Naive thymus-derived CD8-positive, alpha-beta T cell (primary cell): ENCODE data around the gene PPP1R12C. TPM values are rescaled to one million over a fixed set of nuclear protein-coding genes. Genes with fewer than 3 reads are reported as not detected.

Source experiments
- ATAC-seq, 2 donors: fragments of 150-1000 bp; cut with Tn5 transposase in 1 of 2; sonication (Bioruptor Pico), chemical (Tn5 transposase) in 1 of 2; 1 replicate in 1 of 2; 2 replicates in 1 of 2; pipeline ENCODE4 v1.10.0; 2021; ENCODE audit warnings: mild to moderate bottlenecking in 2 of 2, moderate library complexity in 2 of 2
- POLR2A ChIA-PET: fragments of 350-600 bp; sonication (Branson Sonifier 250); formaldehyde crosslinking; loops from one replicate; lab custom pipeline; 2021; ENCODE audit warnings: antibody characterized with exemption; lab: Charles Lee
- DNase-seq, 10 donors: peaks; one replicate each; pipeline versions ENCODE4 v3.0.0 to v3.0.0-alpha.2; 2020 to 2022
- H3K27ac Mint-ChIP-seq, 10 donors: one replicate each; pipeline ENCODE4 v1.8.0; 2020 to 2022; ENCODE audit warnings: mild to moderate bottlenecking in 10 of 10, mixed read lengths in 10 of 10, moderate library complexity in 4 of 10, inconsistent platforms in 1 of 10
- H3K27me3 Mint-ChIP-seq, 5 donors: one replicate each; pipeline ENCODE4 v1.8.0; 2021 to 2022; ENCODE audit warnings: mixed read lengths in 5 of 5
- H3K36me3 Mint-ChIP-seq, 3 donors: one replicate each; pipeline ENCODE4 v1.8.0; 2020 to 2022; ENCODE audit warnings: mixed read lengths in 3 of 3, mild to moderate bottlenecking in 2 of 3, inconsistent platforms in 1 of 3
- H3K4me1 Mint-ChIP-seq, 4 donors: one replicate each; pipeline ENCODE4 v1.8.0; 2021 to 2022; ENCODE audit warnings: mixed read lengths in 4 of 4
- H3K4me3 Mint-ChIP-seq, 10 donors: one replicate each; pipeline ENCODE4 v1.8.0; 2020 to 2022; ENCODE audit warnings: mild to moderate bottlenecking in 10 of 10, mixed read lengths in 10 of 10, moderate library complexity in 6 of 10, inconsistent platforms in 1 of 10
- H3K9me3 Mint-ChIP-seq, 9 donors: one replicate each; pipeline ENCODE4 v1.8.0; 2020 to 2022; ENCODE audit warnings: mixed read lengths in 9 of 9, mild to moderate bottlenecking in 3 of 9, inconsistent platforms in 1 of 9, moderate library complexity in 1 of 9
- polyA plus RNA-seq, 3 donors: library from polyadenylated mRNA; unstranded; fragments of 300-500 nt; fragmentation: Illumina TruSeq; gene quantifications; one replicate each; pipeline ENCODE4 v1.2.3, GENCODE V29; 2021
- total RNA-seq, 8 experiments: library from RNA in 2 of 8; stranded (reverse) in 2 of 8; gene quantifications; one replicate each; pipeline ENCODE4 v1.2.3 and lab custom pipeline; 2021 to 2026

The PPP1R12C gene
- total and polyA plus RNA-seq, 5 experiments from 2014 or later = 2.7 to 141 (median 6.2) TPM

- peaks cover 0 to 10% (median 0%) of the 10 kb centered on the region in 3 donors for H3K36me3 Mint-ChIP-seq
- peaks cover 27 to 79% (median 46%) of the 10 kb centered on the region in 5 donors for H3K27me3 Mint-ChIP-seq
- peak overlapping the region in 5 of 10 donors; percentile 39 to 83 (median 68) for H3K4me3 Mint-ChIP-seq
- peaks cover 25 to 48% (median 40%) of the 10 kb centered on the region in 4 donors for H3K4me1 Mint-ChIP-seq
- peak overlapping the region in 1 of 10 donors; percentile 9 for H3K27ac Mint-ChIP-seq
- POLR2A ChIA-PET = interaction anchor here (1.8 kb wide), 1 partner anchor 21 kb away, joined by 6 read pairs; the partner anchor contains the start of gene RDH13
- DNase-seq (peak in 1 of 10 donors; percentile 61), ATAC-seq (no peak)
- peaks cover 0 to 7% (median 0%) of the 10 kb centered on the region in 9 donors for H3K9me3 Mint-ChIP-seq
Observed at GRCh38 chr19:55083004-55083850, 34.2 kb downstream of the PPP1R12C start.

GRCh38 chr19:55082020-55082851 is 35.2 kb downstream of the PPP1R12C start:
- Mint-ChIP-seq H3K27ac (peak overlapping the region in 3 of 10 donors; percentile 50 to 71 (median 53)), H3K9me3 (peaks cover 0 to 7% (median 0%) of the 10 kb centered on the region in 9 donors), H3K4me3 (peak overlapping the region; percentile 58 to 83 (median 72)), H3K27me3 (peaks cover 20 to 77% (median 42%) of the 10 kb centered on the region in 5 donors), H3K4me1 (peaks cover 20 to 38% (median 30%) of the 10 kb centered on the region in 4 donors), H3K36me3 (peaks cover 0 to 8% (median 0%) of the 10 kb centered on the region in 3 donors)
- ATAC-seq (peak; percentile 4 to 12), DNase-seq (peak in 8 of 10 donors; percentile 32 to 71 (median 38))
- POLR2A ChIA-PET = interaction anchor here (0.6 to 1.8 kb wide), 2 partner anchors 20 to 144 kb away, joined by 3 to 6 read pairs; partner anchors contain the start of gene RDH13

GRCh38 chr19:55081770-55082019 is 35.7 kb downstream of the PPP1R12C start:
- POLR2A ChIA-PET = interaction anchor here (1.8 kb wide), 1 partner anchor 19 kb away, joined by 6 read pairs; the partner anchor contains the start of gene RDH13
- peaks cover 25 to 79% (median 45%) of the 10 kb centered on the region in 5 donors for H3K27me3 Mint-ChIP-seq
- ATAC-seq (no peak), DNase-seq (no peak)
- H3K4me1 Mint-ChIP-seq = peaks cover 20 to 35% (median 27%) of the 10 kb centered on the region in 4 donors
- H3K4me3 Mint-ChIP-seq = peak overlapping the region; percentile 75 to 89 (median 83)
- peak overlapping the region in 2 of 10 donors; percentile 50 to 62 for H3K27ac Mint-ChIP-seq
- H3K36me3 Mint-ChIP-seq = peaks cover 0 to 8% (median 2%) of the 10 kb centered on the region in 3 donors
- H3K9me3 Mint-ChIP-seq = peaks cover 0 to 7% (median 0%) of the 10 kb centered on the region in 9 donors

GRCh38 chr19:55080968-55081769 is 36.3 kb downstream of the PPP1R12C start:
- POLR2A ChIA-PET = interaction anchor here (1.0 to 1.8 kb wide), 3 partner anchors 18 to 36 kb away, joined by 4 to 7 read pairs (median 6); partner anchors contain the start of genes PPP1R12C and RDH13
- Mint-ChIP-seq H3K36me3 (peaks cover 0 to 8% (median 2%) of the 10 kb centered on the region in 3 donors), H3K27ac (peak overlapping the region in 6 of 10 donors; percentile 43 to 84 (median 56)), H3K4me3 (peak overlapping the region; percentile 75 to 89 (median 83)), H3K27me3 (peaks cover 25 to 84% (median 48%) of the 10 kb centered on the region in 5 donors), H3K4me1 (peaks cover 20 to 35% (median 27%) of the 10 kb centered on the region in 4 donors), H3K9me3 (peaks cover 0 to 7% (median 0%) of the 10 kb centered on the region in 9 donors)
- peak; percentile 78 to 89 (median 86) for DNase-seq
- peak; percentile 70 to 76 for ATAC-seq

- ATAC-seq (peak; percentile 33 to 64), DNase-seq (peak; percentile 27 to 76 (median 48))
- Mint-ChIP-seq H3K36me3 (peaks cover 0 to 8% (median 2%) of the 10 kb centered on the region in 3 donors), H3K4me1 (peaks cover 20 to 35% (median 25%) of the 10 kb centered on the region in 4 donors), H3K9me3 (peaks cover 0 to 7% (median 0%) of the 10 kb centered on the region in 9 donors), H3K27me3 (peaks cover 20 to 82% (median 46%) of the 10 kb centered on the region in 5 donors), H3K27ac (peak overlapping the region in 7 of 10 donors; percentile 6 to 84 (median 53)), H3K4me3 (peak overlapping the region; percentile 75 to 89 (median 83))
- POLR2A ChIA-PET = interaction anchor here (0.5 to 1.0 kb wide), 3 partner anchors 13 to 37 kb away, joined by 3 to 7 read pairs (median 4); partner anchors contain the start of genes PPP1R12C and RDH13
Observed at GRCh38 chr19:55080121-55080967, 37.1 kb downstream of the PPP1R12C start.

GRCh38 chr19:55079400-55080038 is 37.9 kb downstream of the PPP1R12C start:
- POLR2A ChIA-PET = interaction anchor here (1.0 kb wide), 1 partner anchor 38 kb away, joined by 4 read pairs; the partner anchor contains the start of gene PPP1R12C
- peaks cover 0 to 7% (median 0%) of the 10 kb centered on the region in 9 donors for H3K9me3 Mint-ChIP-seq
- ATAC-seq = no peak
- H3K27ac Mint-ChIP-seq = peak overlapping the region in 4 of 10 donors; percentile 33 to 65 (median 57)
- H3K4me1 Mint-ChIP-seq = peaks cover 20 to 35% (median 25%) of the 10 kb centered on the region in 4 donors
- H3K4me3 Mint-ChIP-seq = peak overlapping the region; percentile 75 to 86 (median 82)
- peaks cover 20 to 82% (median 54%) of the 10 kb centered on the region in 5 donors for H3K27me3 Mint-ChIP-seq
- DNase-seq = peak in 1 of 10 donors; percentile 63
- peaks cover 0 to 8% (median 2%) of the 10 kb centered on the region in 3 donors for H3K36me3 Mint-ChIP-seq

- Mint-ChIP-seq H3K27me3 (peaks cover 19 to 82% (median 54%) of the 10 kb centered on the region in 5 donors), H3K27ac (peak overlapping the region in 2 of 10 donors; percentile 33 to 65)
- POLR2A ChIA-PET = no interaction called here
Observed at GRCh38 chr19:55078996-55079395, 38.4 kb downstream of the PPP1R12C start.

GRCh38 chr19:55077106-55077505 is 40.3 kb downstream of the PPP1R12C start:
- Mint-ChIP-seq H3K9me3 (peaks cover 0 to 14% (median 1%) of the 10 kb centered on the region in 9 donors), H3K36me3 (peaks cover 0 to 8% (median 5%) of the 10 kb centered on the region in 3 donors), H3K4me1 (peaks cover 14 to 29% (median 21%) of the 10 kb centered on the region in 4 donors), H3K27me3 (peaks cover 17 to 81% (median 48%) of the 10 kb centered on the region in 5 donors), H3K27ac (no peak overlapping the region), H3K4me3 (no peak overlapping the region)
- POLR2A ChIA-PET = no interaction called here
- DNase-seq = no peak
- ATAC-seq = no peak

More at GRCh38 chr19:55078996-55079395, 38.4 kb downstream of the PPP1R12C start:
- DNase-seq (peak in 1 of 10 donors; percentile 37), ATAC-seq (no peak)
- Mint-ChIP-seq H3K36me3 (peaks cover 0 to 6% (median 2%) of the 10 kb centered on the region in 3 donors), H3K4me1 (peaks cover 18 to 35% (median 25%) of the 10 kb centered on the region in 4 donors), H3K9me3 (peaks cover 0 to 7% (median 0%) of the 10 kb centered on the region in 9 donors), H3K4me3 (peak overlapping the region in 6 of 10 donors; percentile 33 to 79 (median 59))

GRCh38 chr19:55076321-55076720 is 41.1 kb downstream of the PPP1R12C start:
- H3K4me3 Mint-ChIP-seq = no peak overlapping the region
- H3K4me1 Mint-ChIP-seq = peaks cover 14 to 21% (median 16%) of the 10 kb centered on the region in 4 donors
- peaks cover 20 to 86% (median 55%) of the 10 kb centered on the region in 5 donors for H3K27me3 Mint-ChIP-seq
- H3K9me3 Mint-ChIP-seq = peaks cover 0 to 14% (median 1%) of the 10 kb centered on the region in 9 donors
- DNase-seq = no peak
- no peak overlapping the region for H3K27ac Mint-ChIP-seq
- POLR2A ChIA-PET = no interaction called here
- peaks cover 0 to 8% (median 5%) of the 10 kb centered on the region in 3 donors for H3K36me3 Mint-ChIP-seq
- no peak for ATAC-seq
